Activated T-cell treated with anti-CD3 and anti-CD28 coated beads, Interleukin-2, amount 50 U/mL, for 48 hours (primary cell): ENCODE data around the gene HDAC4.
A peak's percentile ranks its signal among the peaks of the same experiment; 100 is the strongest.
"Not testable (repeated sequence)": the region's sequence is repeated elsewhere in the genome, so short reads cannot be mapped to it uniquely, and the experiment has no call there.

ENCODE experiments used
- DNase-seq, 2 experiments: peaks; one replicate each; pipeline ENCODE4 v3.0.0-alpha.2; 2020

Gene HDAC4

GRCh38 chr2:239050252-239050649, 350.6 kb downstream of the HDAC4 start:
- no peak for DNase-seq

GRCh38 chr2:239049421-239050251, 351.2 kb downstream of the HDAC4 start:
- no peak for DNase-seq

- DNase-seq = no peak
Measured at GRCh38 chr2:239048736-239049135, 352.1 kb downstream of the HDAC4 start.

- no peak for DNase-seq
Measured at GRCh38 chr2:239047861-239048260, 353.0 kb downstream of the HDAC4 start.

- DNase-seq = no peak
Measured at GRCh38 chr2:239047420-239047819, 353.4 kb downstream of the HDAC4 start.

GRCh38 chr2:239046822-239047221, 354.0 kb downstream of the HDAC4 start:
- no peak for DNase-seq

GRCh38 chr2:239044336-239044735, 356.5 kb downstream of the HDAC4 start:
- no peak for DNase-seq

- no peak for DNase-seq
Measured at GRCh38 chr2:239043326-239043725, 357.5 kb downstream of the HDAC4 start.

- DNase-seq = no peak
Measured at GRCh38 chr2:239042551-239043320, 358.1 kb downstream of the HDAC4 start.

- DNase-seq = no peak
Measured at GRCh38 chr2:239042046-239042445, 358.8 kb downstream of the HDAC4 start.

- no peak for DNase-seq
Measured at GRCh38 chr2:239041062-239041461, 359.8 kb downstream of the HDAC4 start.

- no peak for DNase-seq
Measured at GRCh38 chr2:239040152-239040761, 360.6 kb downstream of the HDAC4 start.

- no peak for DNase-seq
Measured at GRCh38 chr2:239039479-239039861, 361.4 kb downstream of the HDAC4 start.

GRCh38 chr2:239038773-239039478, 361.9 kb downstream of the HDAC4 start:
- DNase-seq = no peak

GRCh38 chr2:239038284-239038683, 362.5 kb downstream of the HDAC4 start:
- DNase-seq = not testable (repeated sequence)

GRCh38 chr2:239037559-239037910, 363.3 kb downstream of the HDAC4 start:
- no peak for DNase-seq

- DNase-seq = no peak
Measured at GRCh38 chr2:239036819-239037558, 363.8 kb downstream of the HDAC4 start.

GRCh38 chr2:239035997-239036731, 364.7 kb downstream of the HDAC4 start:
- DNase-seq = peak in 1 of 2 experiments; percentile 22

- DNase-seq = peak; percentile 81
Measured at GRCh38 chr2:239035361-239035814, 365.4 kb downstream of the HDAC4 start.

- no peak for DNase-seq
Measured at GRCh38 chr2:239034561-239035341, 366.1 kb downstream of the HDAC4 start.
